ENCODE results near the gene LSR. TPM values are rescaled to one million over a fixed set of nuclear protein-coding genes. Genes with fewer than 3 reads are reported as not detected.

LSR gene
- total and polyA plus RNA-seq, 2 of the 4 experiments (the other 2 are of a cell fraction): 0.18 to 0.44 TPM

GRCh38 chr19:35295792-35296462 lies 47.1 kb downstream of the LSR start:
- in situ Hi-C loops (cut with MboI; ENCODE audit: low sequenced_read_pairs): no loop called here
- H3K4me1 ChIP-seq (ENCODE audit: control insufficient read depth, insufficient read depth, low read length): no peaks in the 10 kb centered on the region
- peaks cover 15% of the 10 kb centered on the region for H3K9me1 ChIP-seq (ENCODE audit: insufficient read depth, low read length)
- no TSS peak for BruUV-seq (replicated peaks)
- DNase-seq (no peak), ATAC-seq (ENCODE audit: low read depth) (no peak)
- no peak overlapping the region for H4K8ac ChIP-seq (ENCODE audit: low read depth in 2 of 2, low read length in 2 of 2)
- no peak overlapping the region for H3K14ac ChIP-seq (replicated peaks; ENCODE audit: low read depth, low read length)
- no peak overlapping the region for H3K4ac ChIP-seq (ENCODE audit: low read depth, low read length)
- CTCF ChIA-PET: no interaction called here
- no peak overlapping the region for H2AFZ ChIP-seq (replicated peaks; ENCODE audit: low read length, poor library complexity)
- H4K20me1 ChIP-seq (ENCODE audit: insufficient read depth, low read length): no peaks in the 10 kb centered on the region
- H2BK120ac ChIP-seq (ENCODE audit: low read depth, low read length): no peak overlapping the region
- no peak overlapping the region for H3K23ac ChIP-seq (ENCODE audit: low read depth, low read length)
- H2BK15ac ChIP-seq (ENCODE audit: low read depth, low read length): no peak overlapping the region
- no peaks in the 10 kb centered on the region for H3K9me3 ChIP-seq (ENCODE audit: control insufficient read depth, insufficient read depth, low read length)
- no peak overlapping the region for H3K9ac ChIP-seq (ENCODE audit: low read depth, low read length)
- POLR2A ChIA-PET (ENCODE audit: unreplicated experiment): no interaction called here
- H3K56ac ChIP-seq (ENCODE audit: extremely low read depth, insufficient read depth, low read length): no peak overlapping the region
- H2BK5ac ChIP-seq (ENCODE audit: low read depth, low read length, poor library complexity, severe bottlenecking): no peak overlapping the region
- TF ChIP-seq RFX5 (IDR thresholded peaks at IDR 0.05; ENCODE audit: low read depth, low read length) (no peak), MAZ (IDR thresholded peaks at IDR 0.05; ENCODE audit: borderline replicate concordance, low read depth, low read length) (no peak), NFE2L2 (IDR thresholded peaks at IDR 0.05; ENCODE audit: low read depth, low read length) (no peak), CEBPB (IDR thresholded peaks at IDR 0.05; ENCODE audit: low read depth, low read length) (no peak), RCOR1 (IDR thresholded peaks at IDR 0.05; ENCODE audit: insufficient replicate concordance, low read length) (no peak)
- TF ChIP-seq, protein P1, sequence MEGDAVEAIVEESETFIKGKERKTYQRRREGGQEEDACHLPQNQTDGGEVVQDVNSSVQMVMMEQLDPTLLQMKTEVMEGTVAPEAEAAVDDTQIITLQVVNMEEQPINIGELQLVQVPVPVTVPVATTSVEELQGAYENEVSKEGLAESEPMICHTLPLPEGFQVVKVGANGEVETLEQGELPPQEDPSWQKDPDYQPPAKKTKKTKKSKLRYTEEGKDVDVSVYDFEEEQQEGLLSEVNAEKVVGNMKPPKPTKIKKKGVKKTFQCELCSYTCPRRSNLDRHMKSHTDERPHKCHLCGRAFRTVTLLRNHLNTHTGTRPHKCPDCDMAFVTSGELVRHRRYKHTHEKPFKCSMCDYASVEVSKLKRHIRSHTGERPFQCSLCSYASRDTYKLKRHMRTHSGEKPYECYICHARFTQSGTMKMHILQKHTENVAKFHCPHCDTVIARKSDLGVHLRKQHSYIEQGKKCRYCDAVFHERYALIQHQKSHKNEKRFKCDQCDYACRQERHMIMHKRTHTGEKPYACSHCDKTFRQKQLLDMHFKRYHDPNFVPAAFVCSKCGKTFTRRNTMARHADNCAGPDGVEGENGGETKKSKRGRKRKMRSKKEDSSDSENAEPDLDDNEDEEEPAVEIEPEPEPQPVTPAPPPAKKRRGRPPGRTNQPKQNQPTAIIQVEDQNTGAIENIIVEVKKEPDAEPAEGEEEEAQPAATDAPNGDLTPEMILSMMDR (conservative IDR thresholded peaks at IDR 0.05; ENCODE audit: low read depth, low read length): no peak
- no peak overlapping the region for H2BK20ac ChIP-seq (ENCODE audit: low read depth, low read length)
- no peak overlapping the region for H3K4me3 ChIP-seq (ENCODE audit: insufficient read depth, low read depth, low read length)
- no peaks in the 10 kb centered on the region for H3K79me1 ChIP-seq (ENCODE audit: low read depth in 1 of 2, low read length in 2 of 2)
- H4K91ac ChIP-seq (ENCODE audit: insufficient read depth, low read depth, low read length): no peak overlapping the region
- peaks cover 21% of the 10 kb centered on the region for H3K27me3 ChIP-seq (ENCODE audit: control insufficient read depth, insufficient read depth, low read length)
- no peak overlapping the region for H3K4me2 ChIP-seq (ENCODE audit: low read depth, low read length)
- H2AK9ac ChIP-seq (replicated peaks; ENCODE audit: low read depth, low read length, poor library complexity): no peak overlapping the region
- WGBS, 2 experiments (ENCODE audit: extremely low coverage in 2 of 2, insufficient read length in 1 of 2): 79% methylated on average over 13 of the region's 24 CpGs; no CpG with 5 or more reads in 1 of the 2 experiments
- intact Hi-C loops (cut with micrococcal nuclease): no loop called here
- dilution Hi-C loops (cut with HindIII; ENCODE audit: low sequenced_read_pairs, unreplicated experiment): no loop called here
- no peak overlapping the region for H4K5ac ChIP-seq (ENCODE audit: low read depth, low read length)
- no peak overlapping the region for H3K27ac ChIP-seq (ENCODE audit: insufficient read depth, low read length)
- no peaks in the 10 kb centered on the region for H3K36me3 ChIP-seq (ENCODE audit: control insufficient read depth, insufficient read depth, low read length)
- no peak overlapping the region for H3K18ac ChIP-seq (ENCODE audit: low read depth, low read length)
- H2AK5ac ChIP-seq (ENCODE audit: low read depth, low read length): no peak overlapping the region

All from IMR-90 (cell line).